ENCODE results near the gene CSNK2A1. TPM values are rescaled to one million over a fixed set of nuclear protein-coding genes. Genes with fewer than 3 reads are reported as not detected.
"Not testable (repeated sequence)": the region's sequence is repeated elsewhere in the genome, so short reads cannot be mapped to it uniquely, and the experiment has no call there.

CSNK2A1 gene
- total RNA-seq, 2 donors from 2014 or later: 40.5 to 52.7 TPM

DNA sequence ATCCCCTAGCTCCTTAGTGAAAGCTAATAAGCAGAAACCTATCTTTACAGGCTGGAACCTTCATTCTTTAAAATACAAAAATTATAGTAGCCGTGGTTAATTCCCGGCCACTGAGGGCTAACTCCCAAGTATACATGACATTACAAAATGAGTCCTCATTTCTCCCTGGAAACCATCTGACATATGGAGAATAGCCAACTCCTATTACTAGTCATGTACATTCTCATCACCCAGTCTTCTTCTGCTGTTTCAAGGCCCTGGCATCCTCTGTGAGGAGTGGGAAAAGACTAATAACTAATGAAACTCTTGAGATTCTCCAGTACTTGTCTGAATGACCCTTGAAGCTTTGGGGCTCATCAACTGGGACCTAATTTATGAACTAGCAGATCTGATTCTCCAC lies 30.2 kb downstream of the CSNK2A1 start:
- Histone ChIP-seq H3K27me3 (no peaks in the 10 kb centered on the region), H3K27ac (no peak overlapping the region), H3K4me1 (peaks cover 43% of the 10 kb centered on the region), H3K9me3 (no peaks in the 10 kb centered on the region), H3K36me3 (replicated peaks in 1 of 2; ENCODE audit: insufficient read depth in 1 of 2, low read depth in 2 of 2) (no peaks in the 10 kb centered on the region), H3K4me3 (no peak overlapping the region)
- intact Hi-C loops (cut with DNase I): no loop called here
- 79 to 88% methylated on average over 2 of the region's 2 CpGs for whole genome bisulfite sequencing, 2 donors
- no peak for ATAC-seq
- no peak for DNase-seq
- no peak for TF ChIP-seq POLR2A (IDR thresholded peaks at IDR 0.05)
- TF ChIP-seq, protein P1, sequence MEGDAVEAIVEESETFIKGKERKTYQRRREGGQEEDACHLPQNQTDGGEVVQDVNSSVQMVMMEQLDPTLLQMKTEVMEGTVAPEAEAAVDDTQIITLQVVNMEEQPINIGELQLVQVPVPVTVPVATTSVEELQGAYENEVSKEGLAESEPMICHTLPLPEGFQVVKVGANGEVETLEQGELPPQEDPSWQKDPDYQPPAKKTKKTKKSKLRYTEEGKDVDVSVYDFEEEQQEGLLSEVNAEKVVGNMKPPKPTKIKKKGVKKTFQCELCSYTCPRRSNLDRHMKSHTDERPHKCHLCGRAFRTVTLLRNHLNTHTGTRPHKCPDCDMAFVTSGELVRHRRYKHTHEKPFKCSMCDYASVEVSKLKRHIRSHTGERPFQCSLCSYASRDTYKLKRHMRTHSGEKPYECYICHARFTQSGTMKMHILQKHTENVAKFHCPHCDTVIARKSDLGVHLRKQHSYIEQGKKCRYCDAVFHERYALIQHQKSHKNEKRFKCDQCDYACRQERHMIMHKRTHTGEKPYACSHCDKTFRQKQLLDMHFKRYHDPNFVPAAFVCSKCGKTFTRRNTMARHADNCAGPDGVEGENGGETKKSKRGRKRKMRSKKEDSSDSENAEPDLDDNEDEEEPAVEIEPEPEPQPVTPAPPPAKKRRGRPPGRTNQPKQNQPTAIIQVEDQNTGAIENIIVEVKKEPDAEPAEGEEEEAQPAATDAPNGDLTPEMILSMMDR (IDR thresholded peaks at IDR 0.05): no peak

DNA sequence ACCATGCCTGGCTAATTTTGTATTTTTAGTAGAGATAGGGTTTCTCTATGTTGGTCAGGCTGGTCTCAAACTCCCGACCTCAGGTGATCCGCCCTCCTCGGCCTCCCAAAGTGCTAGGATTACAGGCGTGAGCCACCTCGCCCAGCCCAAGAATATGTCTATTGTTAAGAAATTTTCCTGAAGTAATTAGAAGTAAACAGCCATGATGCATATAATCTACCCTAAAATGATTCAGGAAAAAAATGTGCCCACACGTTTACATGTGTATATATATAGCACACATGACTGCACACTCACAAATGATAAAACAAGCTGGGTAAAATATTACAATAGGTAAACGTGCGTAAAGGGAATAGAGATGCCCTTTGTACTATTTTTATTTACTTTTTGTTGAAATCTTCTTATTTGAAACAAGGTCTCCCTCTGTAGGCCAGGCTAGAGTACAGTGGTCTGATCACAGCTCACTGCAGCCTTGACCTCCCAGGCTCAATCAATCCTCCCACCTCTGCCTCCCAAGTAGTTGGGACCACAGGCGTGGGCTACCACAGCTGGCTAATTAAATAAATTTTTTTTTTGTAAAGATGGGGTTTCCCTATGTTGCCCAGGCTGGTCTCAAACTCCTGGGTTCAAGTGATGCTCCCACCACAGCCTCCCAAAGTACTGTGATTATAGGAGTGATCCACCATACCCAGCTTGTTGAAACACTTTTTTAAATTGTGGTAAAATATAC lies 33.1 kb downstream of the CSNK2A1 start:
- not testable (repeated sequence) for ATAC-seq
- DNase-seq: peak in 3 of 4 donors; percentile 17 to 20 (median 20)
- 59 to 60% methylated on average over 9 of the region's 9 CpGs for WGBS, 2 donors

GRCh38 chr20:508364-508787 lies 35.2 kb downstream of the CSNK2A1 start:
- H3K36me3 ChIP-seq (replicated peaks in 1 of 2; ENCODE audit: insufficient read depth in 1 of 2, low read depth in 2 of 2); H3K27me3 ChIP-seq; H3K9me3 ChIP-seq; H3K4me3 ChIP-seq; intact Hi-C loops (cut with DNase I): not testable (repeated sequence)
- peak; percentile 76 for ATAC-seq
- WGBS, 2 donors: 10 to 16% methylated on average over 6 of the region's 6 CpGs
- H3K27ac ChIP-seq: peak overlapping the region; percentile 26 to 74 (median 48)
- peaks cover 54% of the 10 kb centered on the region for H3K4me1 ChIP-seq
- DNase-seq: peak in 3 of 4 donors; percentile 20 to 36 (median 34)

More for the DNA sequence above, 33.1 kb downstream of the CSNK2A1 start:
- H3K27me3 ChIP-seq; H3K9me3 ChIP-seq; H3K36me3 ChIP-seq (replicated peaks in 1 of 2; ENCODE audit: insufficient read depth in 1 of 2, low read depth in 2 of 2); intact Hi-C loops (cut with DNase I); H3K4me3 ChIP-seq: not testable (repeated sequence)
- Histone ChIP-seq H3K4me1 (peaks cover 66% of the 10 kb centered on the region), H3K27ac (peak overlapping the region in 2 of 4 donors; percentile 12 to 74)
- TF ChIP-seq, protein P1 (IDR thresholded peaks at IDR 0.05): peak in 5 of 7 experiments; percentile 23 to 38 (median 30)

DNA sequence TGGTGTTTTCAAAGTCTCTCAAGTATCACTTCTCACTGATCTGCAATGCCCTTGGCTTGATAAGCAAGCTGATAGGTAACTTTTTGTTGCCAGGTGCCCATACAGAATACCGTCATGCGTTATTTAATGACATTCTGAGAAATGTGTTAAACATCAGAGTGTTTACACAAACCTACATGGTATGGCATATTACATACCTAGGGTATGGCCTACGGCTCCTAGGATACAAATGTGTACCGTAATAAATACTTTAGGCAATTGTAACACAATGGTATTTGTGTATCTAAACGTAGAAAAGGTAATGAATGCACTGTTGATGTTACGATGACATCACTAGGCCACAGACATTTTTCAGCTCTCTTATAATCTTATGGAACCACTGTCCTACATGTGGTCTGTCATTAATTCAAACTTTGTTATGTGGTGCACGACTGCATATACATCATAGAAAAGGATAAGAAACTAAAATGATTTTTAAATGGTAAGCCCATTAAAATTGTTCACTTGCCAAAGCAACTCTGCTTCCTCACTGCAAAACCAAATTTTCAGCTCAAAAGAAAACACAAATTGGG lies 35.7 kb downstream of the CSNK2A1 start:
- H3K4me3 ChIP-seq: no peak overlapping the region
- intact Hi-C loops (cut with DNase I): no loop called here
- no peaks in the 10 kb centered on the region for H3K27me3 ChIP-seq
- ATAC-seq: no peak
- H3K27ac ChIP-seq: peak overlapping the region; percentile 26 to 74 (median 48)
- peaks cover 54% of the 10 kb centered on the region for H3K4me1 ChIP-seq
- WGBS, 2 donors: 48% methylated on average over 7 of the region's 7 CpGs
- H3K9me3 ChIP-seq: no peaks in the 10 kb centered on the region
- H3K36me3 ChIP-seq (replicated peaks in 1 of 2; ENCODE audit: insufficient read depth in 1 of 2, low read depth in 2 of 2): peaks cover 0 to 7% of the 10 kb centered on the region in 2 donors
- DNase-seq: no peak
- TF ChIP-seq, protein P1 (IDR thresholded peaks at IDR 0.05): no peak
- TF ChIP-seq POLR2A (IDR thresholded peaks at IDR 0.05): no peak

DNA sequence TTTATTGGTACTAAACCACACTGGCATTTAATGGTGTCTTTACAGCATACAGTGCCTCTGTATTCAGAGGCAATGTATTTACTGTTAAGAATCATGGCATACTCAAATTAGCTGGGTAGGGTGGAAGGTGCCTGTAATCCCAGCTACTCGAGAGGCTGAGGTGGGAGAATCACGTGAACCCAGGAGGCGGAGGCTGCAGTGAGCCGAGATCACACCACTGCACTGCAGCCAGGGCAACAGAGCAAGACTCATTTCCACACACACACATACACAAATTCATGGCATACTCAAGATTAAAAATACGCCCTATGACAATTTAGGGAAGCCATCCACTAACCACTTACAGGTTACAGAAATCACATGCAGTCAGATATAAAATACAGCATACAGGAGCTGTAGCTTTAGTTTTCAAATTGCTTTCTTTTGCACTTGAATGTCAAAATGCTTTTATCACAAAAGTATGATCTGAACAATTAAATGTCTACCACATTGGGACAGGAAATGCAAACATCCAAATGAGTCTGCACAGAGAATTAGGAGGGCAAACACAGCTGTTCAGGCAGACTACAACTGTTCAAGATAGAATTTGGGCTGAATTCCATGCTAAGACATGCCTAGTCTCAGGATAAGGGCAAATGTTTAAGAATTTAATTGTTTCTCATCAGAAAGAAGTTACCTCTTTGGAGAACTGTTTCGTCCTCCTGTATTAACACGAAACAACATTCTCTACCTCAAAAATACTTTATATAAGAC lies 36.4 kb downstream of the CSNK2A1 start:
- no peaks in the 10 kb centered on the region for H3K9me3 ChIP-seq
- H3K4me1 ChIP-seq: peaks cover 54% of the 10 kb centered on the region
- H3K36me3 ChIP-seq (replicated peaks in 1 of 2; ENCODE audit: insufficient read depth in 1 of 2, low read depth in 2 of 2): peaks cover 0 to 8% of the 10 kb centered on the region in 2 donors
- TF ChIP-seq, protein P1 (IDR thresholded peaks at IDR 0.05): no peak
- TF ChIP-seq POLR2A (IDR thresholded peaks at IDR 0.05): no peak
- no peak overlapping the region for H3K4me3 ChIP-seq
- peak in 1 of 4 donors; percentile 34 for DNase-seq
- peak; percentile 35 for ATAC-seq
- H3K27ac ChIP-seq: peak overlapping the region; percentile 19 to 74 (median 48)
- 48 to 56% methylated on average over 7 of the region's 7 CpGs for WGBS, 2 donors
- no peaks in the 10 kb centered on the region for H3K27me3 ChIP-seq
- intact Hi-C loops (cut with DNase I): no loop called here

Measured in body of pancreas (tissue), 4 donors.